Colon (tissue), 2 donors: ENCODE measurements around the gene MAN1A2.

Experiments
- FAIRE-seq: peaks from 2 replicates; lab custom pipeline; 2012; peaks lifted over from hg19 to GRCh38; lab: Jason Lieb, UNC
- donor health status: control.
- donor health status: control.

The MAN1A2 gene

DNA sequence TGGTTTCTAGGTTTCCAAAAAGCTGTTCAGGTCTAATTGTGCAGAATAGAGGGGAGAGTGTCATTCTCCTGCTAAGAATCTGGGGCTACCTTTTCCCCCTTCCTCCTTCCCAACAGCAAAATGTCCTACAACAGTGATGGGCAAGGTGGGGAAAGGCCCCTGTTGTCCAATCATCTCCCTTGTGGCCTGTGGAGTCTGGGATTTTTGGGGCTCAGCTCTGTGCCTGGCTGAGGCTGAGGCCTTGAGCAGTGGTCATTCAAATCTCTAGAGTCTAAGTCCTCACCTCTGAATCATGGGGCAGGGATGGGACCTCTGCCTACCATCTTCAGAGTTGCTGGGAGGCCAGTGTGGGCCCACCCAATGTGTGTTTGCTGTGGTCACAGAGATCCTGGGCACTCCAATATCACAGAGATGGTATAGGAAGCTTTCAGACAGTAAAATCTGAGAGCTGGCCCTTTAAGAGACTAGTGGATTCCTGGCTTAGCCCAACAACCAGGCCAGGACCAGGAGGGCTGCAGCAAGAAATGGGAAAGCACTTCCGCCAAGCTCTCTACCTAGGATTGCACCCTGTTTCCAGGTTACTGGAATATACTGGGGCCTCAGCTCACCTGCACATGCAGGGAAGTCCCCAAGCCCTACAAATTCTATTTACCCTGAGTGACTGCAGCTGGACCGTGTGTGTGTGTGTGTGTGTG is 210.1 kb downstream of the MAN1A2 start:
- FAIRE-seq: no peak

DNA sequence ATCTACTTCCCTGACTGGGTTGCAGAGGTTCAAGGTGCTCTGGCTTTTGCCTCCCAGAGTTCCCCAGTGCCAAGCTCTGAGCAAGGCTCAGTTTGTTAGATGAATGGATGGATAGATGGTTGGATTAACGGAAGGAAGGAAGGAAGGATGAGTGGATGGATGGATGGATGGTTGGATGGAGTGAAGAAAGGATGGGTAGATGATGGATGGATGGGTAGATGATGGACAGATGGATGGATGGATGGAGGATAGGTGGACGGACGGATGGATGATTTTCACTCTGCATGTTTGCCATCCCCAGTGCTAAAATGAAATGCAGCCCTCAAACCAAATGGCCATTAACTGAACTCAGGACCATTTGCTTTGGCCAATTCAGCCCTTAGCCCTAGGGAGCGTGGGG is 211.2 kb downstream of the MAN1A2 start:
- FAIRE-seq: no peak
